Measurements from ENCODE around the gene GMDS. TPM values are rescaled to one million over a fixed set of nuclear protein-coding genes. Genes with fewer than 3 reads are reported as not detected.

The GMDS gene
- total RNA-seq, 4 donors from 2014 or later: 9.5 to 32.8 (median 22.4) TPM

GRCh38 chr6:1814279-1814678, 431.1 kb downstream of the GMDS start:
- 65 to 67% methylated on average over 4 of the region's 4 CpGs for WGBS, 2 donors
- no peaks in the 10 kb centered on the region for H3K9me3 ChIP-seq
- no peak for TF ChIP-seq POLR2A (IDR thresholded peaks at IDR 0.05)
- TF ChIP-seq CTCF (IDR thresholded peaks at IDR 0.05): no peak
- no peak overlapping the region for H3K27ac ChIP-seq
- H3K36me3 ChIP-seq: no peaks in the 10 kb centered on the region
- intact Hi-C loops (cut with DNase I): no loop called here
- no peak overlapping the region for H3K4me3 ChIP-seq (replicated peaks in 1 of 3)
- no peak for DNase-seq
- no peaks in the 10 kb centered on the region for H3K4me1 ChIP-seq
- H3K27me3 ChIP-seq: no peaks in the 10 kb centered on the region

GRCh38 chr6:1812487-1812886, 432.9 kb downstream of the GMDS start:
- WGBS, 2 donors: 75 to 82% methylated on average over 2 of the region's 2 CpGs
- H3K27ac ChIP-seq: no peak overlapping the region
- H3K27me3 ChIP-seq: no peaks in the 10 kb centered on the region
- DNase-seq: no peak
- no peaks in the 10 kb centered on the region for H3K36me3 ChIP-seq
- no peak overlapping the region for H3K4me3 ChIP-seq (replicated peaks in 1 of 3)
- H3K9me3 ChIP-seq: no peaks in the 10 kb centered on the region
- H3K4me1 ChIP-seq: no peaks in the 10 kb centered on the region
- intact Hi-C loops (cut with DNase I): no loop called here
- TF ChIP-seq CTCF (IDR thresholded peaks at IDR 0.05) (no peak), POLR2A (IDR thresholded peaks at IDR 0.05) (no peak)

GRCh38 chr6:1812034-1812433, 433.4 kb downstream of the GMDS start:
- no peak overlapping the region for H3K4me3 ChIP-seq (replicated peaks in 1 of 3)
- TF ChIP-seq POLR2A (IDR thresholded peaks at IDR 0.05) (no peak), CTCF (IDR thresholded peaks at IDR 0.05) (no peak)
- WGBS, 2 donors: 93 to 94% methylated on average over 7 of the region's 7 CpGs

GRCh38 chr6:1810880-1811279, 434.5 kb downstream of the GMDS start:
- no peaks in the 10 kb centered on the region for H3K36me3 ChIP-seq
- 91 to 94% methylated on average over 2 of the region's 2 CpGs for WGBS, 2 donors
- DNase-seq: no peak
- no peaks in the 10 kb centered on the region for H3K4me1 ChIP-seq
- no peaks in the 10 kb centered on the region for H3K27me3 ChIP-seq
- no peaks in the 10 kb centered on the region for H3K9me3 ChIP-seq
- H3K27ac ChIP-seq: no peak overlapping the region
- intact Hi-C loops (cut with DNase I): no loop called here
- TF ChIP-seq CTCF (IDR thresholded peaks at IDR 0.05): no peak
- no peak for TF ChIP-seq POLR2A (IDR thresholded peaks at IDR 0.05)
- no peak overlapping the region for H3K4me3 ChIP-seq (replicated peaks in 1 of 3)

More at GRCh38 chr6:1812034-1812433, 433.4 kb downstream of the GMDS start:
- DNase-seq: no peak
- Histone ChIP-seq H3K9me3 (no peaks in the 10 kb centered on the region), H3K4me1 (no peaks in the 10 kb centered on the region), H3K27me3 (no peaks in the 10 kb centered on the region), H3K27ac (no peak overlapping the region), H3K36me3 (no peaks in the 10 kb centered on the region)
- intact Hi-C loops (cut with DNase I): no loop called here

- H3K9me3 ChIP-seq: no peaks in the 10 kb centered on the region
- H3K27ac ChIP-seq: no peak overlapping the region
- DNase-seq: no peak
- no peaks in the 10 kb centered on the region for H3K36me3 ChIP-seq
- intact Hi-C loops (cut with DNase I): no loop called here
- TF ChIP-seq POLR2A (IDR thresholded peaks at IDR 0.05) (no peak), CTCF (IDR thresholded peaks at IDR 0.05) (no peak)
- no peaks in the 10 kb centered on the region for H3K27me3 ChIP-seq
- H3K4me3 ChIP-seq (replicated peaks in 1 of 3): no peak overlapping the region
- no peaks in the 10 kb centered on the region for H3K4me1 ChIP-seq
- 97 to 98% methylated on average over 11 of the region's 11 CpGs for WGBS, 2 donors
These were observed 436.0 kb downstream of the GMDS start for GRCh38 chr6:1809291-1809988.
